Measurements from ENCODE around the gene SPCS2. TPM values are rescaled to one million over a fixed set of nuclear protein-coding genes. Genes with fewer than 3 reads are reported as not detected.

Gene SPCS2
- total and polyA plus RNA-seq, 2 donors (not counting 3 experiments of a cell fraction or from before 2014, with no cell fraction given): 88.9 to 140 TPM

GRCh38 chr11:74927496-74927895, 21.6 kb upstream of the SPCS2 start:
- Histone ChIP-seq H3K27me3 (ENCODE audit: control insufficient read depth in 2 of 2, insufficient read depth in 2 of 2, low read length in 2 of 2) (no peaks in the 10 kb centered on the region), H3K4me2 (ENCODE audit: insufficient read depth, low read length) (no peak overlapping the region), H3K4me3 (replicated peaks in 1 of 3; ENCODE audit: insufficient read depth in 1 of 3, low read depth in 1 of 3, low read length in 3 of 3) (no peak overlapping the region), H3K27ac (ENCODE audit: insufficient read depth, low read depth, low read length) (no peak overlapping the region), H2AFZ (ENCODE audit: low read depth, low read length) (no peak overlapping the region), H3K79me2 (ENCODE audit: control insufficient read depth, insufficient read depth, low read length) (no peaks in the 10 kb centered on the region), H4K20me1 (replicated peaks; ENCODE audit: control insufficient read depth, extremely low read depth, insufficient read depth, low read length) (no peaks in the 10 kb centered on the region), H3K9ac (replicated peaks; ENCODE audit: extremely low read depth, insufficient read depth, low read length) (no peak overlapping the region), H3K9me1 (replicated peaks; ENCODE audit: control insufficient read depth, extremely low read depth, insufficient read depth, low read length) (no peaks in the 10 kb centered on the region), H3K4me1 (ENCODE audit: control insufficient read depth, extremely low read depth, insufficient read depth, low read length) (peaks cover 16% of the 10 kb centered on the region), H3K9me3 (replicated peaks; ENCODE audit: control insufficient read depth, insufficient read depth, low read length) (no peaks in the 10 kb centered on the region), H3K36me3 (ENCODE audit: control insufficient read depth in 2 of 2, extremely low read depth in 1 of 2, insufficient read depth in 2 of 2, low read length in 2 of 2) (peaks cover 0 to 2% of the 10 kb centered on the region in 2 experiments)
- intact Hi-C loops (cut with micrococcal nuclease) (no loop called here), dilution Hi-C loops (cut with MboI; ENCODE audit: extremely low pct_ligation_motif_present, low sequenced_read_pairs) (no loop called here)
- ChIA-PET CTCF (interaction anchor here (0.6 to 3.5 kb wide), 2 partner anchors 104 to 213 kb away, joined by 3 to 14 read pairs; no protein-coding TSS in a partner anchor), POLR2A (no interaction called here)
- FAIRE-seq (no peak), DNase-seq (ENCODE audit: low read depth, low spot score) (no peak)
- no peak for TF ChIP-seq FOS (IDR thresholded peaks at IDR 0.05; ENCODE audit: borderline replicate concordance, insufficient read depth, low read length)
- no TSS peak for BruUV-seq (replicated peaks)

GRCh38 chr11:74929431-74930363, 19.4 kb upstream of the SPCS2 start:
- POLR2A ChIA-PET: no interaction called here

More at GRCh38 chr11:74929431-74930363, 19.4 kb upstream of the SPCS2 start:
- BruUV-seq (replicated peaks): no TSS peak
- peak; percentile 84 for DNase-seq (ENCODE audit: low read depth, low spot score)
- H4K20me1 ChIP-seq (replicated peaks; ENCODE audit: control insufficient read depth, extremely low read depth, insufficient read depth, low read length): no peaks in the 10 kb centered on the region
- FAIRE-seq: peak; percentile 81
- intact Hi-C loops (cut with micrococcal nuclease) (loop anchor here (1.0 to 2.0 kb wide), 6 partner anchors 93 to 319 kb away; partner anchors contain the start of gene TPBGL), dilution Hi-C loops (cut with MboI; ENCODE audit: extremely low pct_ligation_motif_present, low sequenced_read_pairs) (no loop called here)
- H3K27ac ChIP-seq (ENCODE audit: insufficient read depth, low read depth, low read length): peak overlapping the region; percentile 23
- H3K79me2 ChIP-seq (ENCODE audit: control insufficient read depth, insufficient read depth, low read length): no peaks in the 10 kb centered on the region
- CTCF ChIA-PET: interaction anchor here (0.5 to 5.7 kb wide), 53 partner anchors 9 to 321 kb away, joined by 3 to 106 read pairs (median 5); partner anchors contain the start of genes NEU3, SPCS2, TPBGL and XRRA1
- H3K9me3 ChIP-seq (replicated peaks; ENCODE audit: control insufficient read depth, insufficient read depth, low read length): no peaks in the 10 kb centered on the region
- H3K9ac ChIP-seq (replicated peaks; ENCODE audit: extremely low read depth, insufficient read depth, low read length): no peak overlapping the region
- peaks cover 25% of the 10 kb centered on the region for H3K4me1 ChIP-seq (ENCODE audit: control insufficient read depth, extremely low read depth, insufficient read depth, low read length)
- no peak overlapping the region for H2AFZ ChIP-seq (ENCODE audit: low read depth, low read length)
- no peaks in the 10 kb centered on the region for H3K27me3 ChIP-seq (ENCODE audit: control insufficient read depth in 2 of 2, insufficient read depth in 2 of 2, low read length in 2 of 2)
- H3K36me3 ChIP-seq (ENCODE audit: control insufficient read depth in 2 of 2, extremely low read depth in 1 of 2, insufficient read depth in 2 of 2, low read length in 2 of 2): peaks cover 0 to 4% of the 10 kb centered on the region in 2 experiments
- no peak overlapping the region for H3K4me3 ChIP-seq (replicated peaks in 1 of 3; ENCODE audit: insufficient read depth in 1 of 3, low read depth in 1 of 3, low read length in 3 of 3)
- TF ChIP-seq CTCF (IDR thresholded peaks at IDR 0.05; ENCODE audit: extremely low read depth in 1 of 2, insufficient read depth in 1 of 2, low read depth in 1 of 2, low read length in 2 of 2) (peak; percentile 70 to 78), JUN (IDR thresholded peaks at IDR 0.05; ENCODE audit: borderline replicate concordance, insufficient read depth, insufficient read length, low read depth) (no peak)
- H3K4me2 ChIP-seq (ENCODE audit: insufficient read depth, low read length): peak overlapping the region; percentile 31
- H3K9me1 ChIP-seq (replicated peaks; ENCODE audit: control insufficient read depth, extremely low read depth, insufficient read depth, low read length): no peaks in the 10 kb centered on the region
